NCI-H2227 (cell line): ENCODE results near the gene RGSL1.

Experiments used
- DNase-seq: peaks from one replicate; lab custom pipeline; 2025; ENCODE audit not compliant: unreplicated experiment; lab: John Stamatoyannopoulos, UW

Gene RGSL1

GRCh38 chr1:182533896-182534295 is 84.0 kb downstream of the RGSL1 start:
- DNase-seq, result no peak

GRCh38 chr1:182549346-182549745 is 99.4 kb downstream of the RGSL1 start:
- no peak for DNase-seq

- no peak for DNase-seq
Observed at GRCh38 chr1:182549811-182550210, 99.9 kb downstream of the RGSL1 start.

DNA sequence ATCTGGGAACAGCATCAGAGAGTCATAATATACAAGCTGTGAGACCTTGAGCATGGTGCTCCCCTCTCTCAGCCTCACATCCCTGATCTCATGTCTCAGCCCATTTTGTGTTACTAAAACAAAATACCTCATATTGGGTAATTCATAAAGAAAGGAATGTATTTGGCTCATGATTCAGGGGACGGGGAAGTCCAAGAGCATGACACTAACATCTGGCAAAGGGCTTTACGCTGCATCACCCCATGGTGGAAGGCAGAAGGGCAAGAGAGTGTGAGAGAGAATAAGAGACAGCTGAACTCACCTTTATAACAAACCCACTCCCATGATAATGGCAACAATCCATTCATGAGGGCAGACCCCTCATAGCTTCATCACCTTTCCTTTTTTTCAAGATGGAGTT is 102.6 kb downstream of the RGSL1 start:
- DNase-seq, result no peak

- no peak for DNase-seq
Observed at GRCh38 chr1:182555493-182555892, 105.5 kb downstream of the RGSL1 start.

GRCh38 chr1:182556279-182556678 is 106.3 kb downstream of the RGSL1 start:
- DNase-seq, result no peak

DNA sequence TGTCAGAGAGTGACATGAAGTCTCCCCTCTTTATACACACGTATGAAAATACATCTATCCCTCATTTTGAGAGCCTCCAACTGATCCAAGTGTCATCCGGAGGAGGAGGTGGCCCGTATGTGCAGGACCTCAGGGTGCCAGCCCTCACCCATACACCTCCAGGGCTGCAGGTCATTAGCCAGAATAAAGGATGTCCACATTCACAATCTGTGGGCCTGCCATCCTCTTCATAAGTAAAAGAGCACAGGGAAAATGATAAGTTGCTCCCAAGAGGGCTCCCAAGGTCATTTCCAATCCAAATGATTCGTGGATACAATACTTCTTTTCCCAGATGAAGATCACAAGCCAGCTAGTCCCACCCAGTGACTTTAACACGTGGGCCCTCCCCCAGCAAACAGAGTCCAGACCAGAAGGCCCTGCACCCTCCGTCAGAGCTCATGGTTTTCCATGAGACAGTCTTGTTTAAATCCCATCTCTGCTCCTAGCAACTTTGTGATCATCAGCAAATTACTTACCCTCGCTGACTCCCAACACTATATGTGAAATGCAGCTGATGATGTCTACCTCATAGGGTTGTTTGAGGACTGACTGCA is 110.5 kb downstream of the RGSL1 start:
- DNase-seq, result no peak

DNA sequence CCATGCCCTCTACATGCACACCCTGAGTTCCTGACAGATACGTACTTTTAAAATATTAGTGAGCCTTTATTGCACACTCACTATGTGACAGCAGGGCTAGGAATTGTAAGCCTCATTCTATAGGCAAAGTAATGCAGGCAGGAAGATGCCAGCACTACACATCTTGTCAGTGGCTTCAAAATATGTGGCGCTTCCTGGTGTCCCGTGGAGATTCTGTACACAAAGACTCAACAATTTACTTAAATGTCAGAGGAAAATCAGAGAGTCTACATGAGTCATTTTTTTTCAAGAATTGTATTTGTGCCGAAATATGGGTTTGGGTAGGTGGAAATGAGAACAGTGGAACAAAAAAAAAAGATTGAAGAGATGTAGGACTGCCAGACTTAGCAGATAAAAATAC is 111.5 kb downstream of the RGSL1 start:
- no peak for DNase-seq

DNA sequence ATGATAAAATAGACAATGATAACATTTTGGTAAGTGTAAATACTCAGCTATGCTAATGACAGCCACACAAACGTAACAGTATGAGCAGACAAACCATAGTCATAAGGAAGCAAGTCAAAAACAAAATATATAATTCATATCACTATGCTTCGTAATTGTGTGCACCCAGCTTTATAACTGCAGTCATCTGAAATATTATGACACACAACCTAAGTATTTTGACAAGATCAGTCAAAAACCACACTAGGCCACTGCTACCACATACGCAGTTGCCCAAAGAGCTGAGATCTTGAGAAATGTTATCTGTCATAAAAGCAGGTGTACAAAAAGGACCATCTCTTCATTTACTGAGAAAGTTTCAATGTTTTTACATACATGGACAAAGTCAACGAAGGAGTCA is 113.1 kb downstream of the RGSL1 start:
- no peak for DNase-seq

- DNase-seq, result no peak
Observed at GRCh38 chr1:182564406-182565004, 114.6 kb downstream of the RGSL1 start.

GRCh38 chr1:182565537-182565936 is 115.6 kb downstream of the RGSL1 start:
- no peak for DNase-seq

DNA sequence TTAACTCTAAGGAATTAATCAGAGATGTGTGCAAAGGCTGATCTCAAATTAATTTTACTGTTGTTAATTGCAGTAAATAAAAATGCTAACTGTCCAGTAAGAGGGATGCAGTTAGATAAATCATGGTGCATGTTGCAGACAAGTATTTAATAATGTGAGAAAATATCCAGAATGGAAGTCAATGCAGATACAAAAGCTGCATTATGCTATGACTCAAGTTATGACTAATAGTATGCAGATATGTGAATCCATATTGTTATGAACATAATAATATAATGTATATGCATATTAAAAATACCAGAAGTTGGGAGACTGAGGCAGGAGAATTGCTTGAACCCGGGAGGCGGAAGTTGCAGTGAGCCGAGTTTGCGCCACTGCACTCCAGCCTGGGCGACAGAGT is 117.7 kb downstream of the RGSL1 start:
- DNase-seq, result no peak

GRCh38 chr1:182568647-182569284 is 118.8 kb downstream of the RGSL1 start:
- no peak for DNase-seq

GRCh38 chr1:182569939-182570610 is 120.1 kb downstream of the RGSL1 start:
- no peak for DNase-seq

GRCh38 chr1:182570611-182570970 is 120.6 kb downstream of the RGSL1 start:
- DNase-seq, result no peak

GRCh38 chr1:182574156-182574555 is 124.2 kb downstream of the RGSL1 start:
- no peak for DNase-seq

GRCh38 chr1:182575540-182576149 is 125.7 kb downstream of the RGSL1 start:
- DNase-seq, result no peak

DNA sequence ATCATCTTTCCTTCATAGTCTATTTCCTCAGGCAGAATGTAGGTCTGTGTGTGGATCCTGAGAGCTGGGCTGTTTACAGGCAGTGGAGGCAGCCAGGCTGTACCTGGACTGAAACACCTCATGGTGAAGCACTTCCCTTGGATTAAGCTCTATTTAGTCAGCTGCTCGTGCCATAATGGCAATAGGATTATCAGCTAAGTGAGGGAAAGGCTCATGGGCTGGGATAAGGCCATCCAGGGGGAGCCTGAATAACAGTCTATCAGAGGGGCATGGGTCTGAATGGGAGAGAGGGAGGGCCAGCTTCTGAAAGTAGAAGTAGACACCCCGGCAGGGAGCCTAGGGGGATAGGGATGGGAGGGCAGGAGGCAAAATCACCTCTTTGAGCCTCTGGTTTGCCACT is 130.8 kb downstream of the RGSL1 start:
- no peak for DNase-seq

DNA sequence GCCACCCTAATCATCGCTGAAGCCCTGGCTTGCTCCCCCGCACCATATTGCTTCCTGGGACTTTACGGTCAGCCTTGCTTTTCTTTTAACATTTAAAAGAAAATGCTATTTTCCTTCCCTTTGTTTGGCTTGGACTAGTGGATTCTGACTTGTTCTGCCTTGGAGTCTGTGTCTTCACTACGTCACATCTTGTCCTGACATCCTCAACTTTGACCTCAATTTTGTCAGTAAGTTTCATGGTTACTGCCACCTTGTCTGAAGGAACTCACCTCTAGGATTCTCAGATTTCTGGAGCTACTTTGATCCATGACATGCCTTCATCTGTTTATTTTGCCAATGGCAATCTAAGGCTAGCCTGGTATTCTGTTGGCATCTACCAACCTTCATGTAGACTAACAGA is 134.8 kb downstream of the RGSL1 start:
- DNase-seq, result no peak

GRCh38 chr1:182586380-182586779 is 136.4 kb downstream of the RGSL1 start:
- DNase-seq, result no peak

- no peak for DNase-seq
Observed at GRCh38 chr1:182587093-182587492, 137.1 kb downstream of the RGSL1 start.
